ENCODE results near the gene KRT3. TPM values are rescaled to one million over a fixed set of nuclear protein-coding genes. Genes with fewer than 3 reads are reported as not detected.

The KRT3 gene
- total RNA-seq, 5 donors from 2014 or later (not counting 1 experiment from before 2014, with no cell fraction given) = not detected

GRCh38 chr12:52769354-52769753 lies 26.6 kb downstream of the KRT3 start:
- Histone ChIP-seq H3K27me3 (replicated peaks in 1 of 2; ENCODE audit: control insufficient read depth in 2 of 2, extremely low read depth in 1 of 2, insufficient read depth in 2 of 2, low read length in 1 of 2) (peaks cover 0 to 2% of the 10 kb centered on the region in 2 experiments), H3K4me1 (ENCODE audit: control insufficient read depth in 1 of 2, extremely low read depth in 1 of 2, insufficient read depth in 2 of 2, low read length in 2 of 2) (no peaks in the 10 kb centered on the region), H3K27ac (ENCODE audit: low read length) (no peak overlapping the region), H3K4me3 (ENCODE audit: control insufficient read depth in 1 of 2, extremely low read depth in 1 of 2, low read length in 1 of 2) (no peak overlapping the region), H3K9me3 (no peaks in the 10 kb centered on the region), H3K36me3 (ENCODE audit: control insufficient read depth in 2 of 2, extremely low read depth in 1 of 2, insufficient read depth in 1 of 2, low read length in 1 of 2) (no peaks in the 10 kb centered on the region)
- H3K4me3 Mint-ChIP-seq = no peak overlapping the region
- H3K9me3 Mint-ChIP-seq = no peaks in the 10 kb centered on the region
- H3K27ac Mint-ChIP-seq = no peak overlapping the region
- DNase-seq = no peak
- CTCF ChIA-PET = no interaction called here
- no peak for ATAC-seq (replicated peaks in 1 of 4)
- H3K27me3 Mint-ChIP-seq = peaks cover 0 to 4% of the 10 kb centered on the region in 2 donors
- 29% methylated on average over 1 of the region's 3 CpGs for WGBS (ENCODE audit: insufficient coverage)
- no peaks in the 10 kb centered on the region for H3K4me1 Mint-ChIP-seq
- no peaks in the 10 kb centered on the region for H3K36me3 Mint-ChIP-seq
- POLR2A ChIA-PET = no interaction called here

GRCh38 chr12:52768479-52769200 lies 27.3 kb downstream of the KRT3 start:
- POLR2A ChIA-PET = no interaction called here
- 85% methylated on average over 10 of the region's 10 CpGs for WGBS (ENCODE audit: insufficient coverage)

GRCh38 chr12:52767427-52767826 lies 28.5 kb downstream of the KRT3 start:
- H3K4me3 ChIP-seq (ENCODE audit: control insufficient read depth in 1 of 2, extremely low read depth in 1 of 2, low read length in 1 of 2) = no peak overlapping the region
- Mint-ChIP-seq H3K36me3 (no peaks in the 10 kb centered on the region), H3K27me3 (peaks cover 0 to 4% of the 10 kb centered on the region in 2 donors), H3K9me3 (no peaks in the 10 kb centered on the region), H3K27ac (no peak overlapping the region), H3K4me3 (no peak overlapping the region), H3K4me1 (no peaks in the 10 kb centered on the region)
- no peaks in the 10 kb centered on the region for H3K36me3 ChIP-seq (ENCODE audit: control insufficient read depth in 2 of 2, extremely low read depth in 1 of 2, insufficient read depth in 1 of 2, low read length in 1 of 2)
- no peak for ATAC-seq (replicated peaks in 1 of 4)
- H3K27ac ChIP-seq (ENCODE audit: low read length) = no peak overlapping the region
- no CpG with 5 or more reads among the region's 3 CpGs for WGBS (ENCODE audit: insufficient coverage)
- no peak for DNase-seq
- H3K27me3 ChIP-seq (replicated peaks in 1 of 2; ENCODE audit: control insufficient read depth in 2 of 2, extremely low read depth in 1 of 2, insufficient read depth in 2 of 2, low read length in 1 of 2) = peaks cover 0 to 2% of the 10 kb centered on the region in 2 experiments
- ChIA-PET CTCF (no interaction called here), POLR2A (no interaction called here)
- H3K4me1 ChIP-seq (ENCODE audit: control insufficient read depth in 1 of 2, extremely low read depth in 1 of 2, insufficient read depth in 2 of 2, low read length in 2 of 2) = no peaks in the 10 kb centered on the region
- no peaks in the 10 kb centered on the region for H3K9me3 ChIP-seq

More at GRCh38 chr12:52768479-52769200, 27.3 kb downstream of the KRT3 start:
- Histone ChIP-seq H3K27me3 (replicated peaks in 1 of 2; ENCODE audit: control insufficient read depth in 2 of 2, extremely low read depth in 1 of 2, insufficient read depth in 2 of 2, low read length in 1 of 2) (peaks cover 0 to 2% of the 10 kb centered on the region in 2 experiments), H3K9me3 (no peaks in the 10 kb centered on the region), H3K4me1 (ENCODE audit: control insufficient read depth in 1 of 2, extremely low read depth in 1 of 2, insufficient read depth in 2 of 2, low read length in 2 of 2) (no peaks in the 10 kb centered on the region), H3K27ac (ENCODE audit: low read length) (no peak overlapping the region), H3K4me3 (ENCODE audit: control insufficient read depth in 1 of 2, extremely low read depth in 1 of 2, low read length in 1 of 2) (no peak overlapping the region), H3K36me3 (ENCODE audit: control insufficient read depth in 2 of 2, extremely low read depth in 1 of 2, insufficient read depth in 1 of 2, low read length in 1 of 2) (no peaks in the 10 kb centered on the region)
- CTCF ChIA-PET = no interaction called here
- no peak overlapping the region for H3K27ac Mint-ChIP-seq
- DNase-seq (no peak), ATAC-seq (replicated peaks in 1 of 4) (no peak)
- H3K4me1 Mint-ChIP-seq = no peaks in the 10 kb centered on the region
- no peak overlapping the region for H3K4me3 Mint-ChIP-seq
- no peaks in the 10 kb centered on the region for H3K36me3 Mint-ChIP-seq
- peaks cover 0 to 4% of the 10 kb centered on the region in 2 donors for H3K27me3 Mint-ChIP-seq
- no peaks in the 10 kb centered on the region for H3K9me3 Mint-ChIP-seq

GRCh38 chr12:52767020-52767379 lies 28.9 kb downstream of the KRT3 start:
- Histone ChIP-seq H3K27ac (ENCODE audit: low read length) (no peak overlapping the region), H3K27me3 (replicated peaks in 1 of 2; ENCODE audit: control insufficient read depth in 2 of 2, extremely low read depth in 1 of 2, insufficient read depth in 2 of 2, low read length in 1 of 2) (peaks cover 0 to 2% of the 10 kb centered on the region in 2 experiments), H3K4me3 (ENCODE audit: control insufficient read depth in 1 of 2, extremely low read depth in 1 of 2, low read length in 1 of 2) (no peak overlapping the region), H3K9me3 (no peaks in the 10 kb centered on the region), H3K36me3 (ENCODE audit: control insufficient read depth in 2 of 2, extremely low read depth in 1 of 2, insufficient read depth in 1 of 2, low read length in 1 of 2) (no peaks in the 10 kb centered on the region), H3K4me1 (ENCODE audit: control insufficient read depth in 1 of 2, extremely low read depth in 1 of 2, insufficient read depth in 2 of 2, low read length in 2 of 2) (no peaks in the 10 kb centered on the region)
- Mint-ChIP-seq H3K4me3 (no peak overlapping the region), H3K9me3 (no peaks in the 10 kb centered on the region), H3K36me3 (no peaks in the 10 kb centered on the region), H3K27me3 (peaks cover 0 to 4% of the 10 kb centered on the region in 2 donors), H3K4me1 (no peaks in the 10 kb centered on the region), H3K27ac (no peak overlapping the region)
- no peak for ATAC-seq (replicated peaks in 1 of 4)
- CTCF ChIA-PET = no interaction called here
- DNase-seq = no peak
- WGBS (ENCODE audit: insufficient coverage) = no CpG with 5 or more reads among the region's 1 CpG
- POLR2A ChIA-PET = no interaction called here

GRCh38 chr12:52766351-52767019 lies 29.4 kb downstream of the KRT3 start:
- Mint-ChIP-seq H3K9me3 (peaks cover 0 to 2% (median 2%) of the 10 kb centered on the region in 3 donors), H3K4me3 (no peak overlapping the region), H3K27me3 (peaks cover 0 to 4% of the 10 kb centered on the region in 2 donors), H3K27ac (no peak overlapping the region), H3K4me1 (no peaks in the 10 kb centered on the region), H3K36me3 (no peaks in the 10 kb centered on the region)
- peaks cover 0 to 2% of the 10 kb centered on the region in 2 experiments for H3K27me3 ChIP-seq (replicated peaks in 1 of 2; ENCODE audit: control insufficient read depth in 2 of 2, extremely low read depth in 1 of 2, insufficient read depth in 2 of 2, low read length in 1 of 2)
- ChIA-PET POLR2A (no interaction called here), CTCF (no interaction called here)
- H3K9me3 ChIP-seq = no peaks in the 10 kb centered on the region
- ATAC-seq (replicated peaks in 1 of 4) (no peak), DNase-seq (no peak)
- no peaks in the 10 kb centered on the region for H3K36me3 ChIP-seq (ENCODE audit: control insufficient read depth in 2 of 2, extremely low read depth in 1 of 2, insufficient read depth in 1 of 2, low read length in 1 of 2)
- H3K27ac ChIP-seq (ENCODE audit: low read length) = no peak overlapping the region
- H3K4me1 ChIP-seq (ENCODE audit: control insufficient read depth in 1 of 2, extremely low read depth in 1 of 2, insufficient read depth in 2 of 2, low read length in 2 of 2) = no peaks in the 10 kb centered on the region
- 76% methylated on average over 2 of the region's 5 CpGs for WGBS (ENCODE audit: insufficient coverage)
- H3K4me3 ChIP-seq (ENCODE audit: control insufficient read depth in 1 of 2, extremely low read depth in 1 of 2, low read length in 1 of 2) = no peak overlapping the region

- no peaks in the 10 kb centered on the region for H3K4me1 ChIP-seq (ENCODE audit: control insufficient read depth in 1 of 2, extremely low read depth in 1 of 2, insufficient read depth in 2 of 2, low read length in 2 of 2)
- no peak overlapping the region for H3K4me3 ChIP-seq (ENCODE audit: control insufficient read depth in 1 of 2, extremely low read depth in 1 of 2, low read length in 1 of 2)
- Mint-ChIP-seq H3K4me3 (no peak overlapping the region), H3K4me1 (no peaks in the 10 kb centered on the region), H3K9me3 (peaks cover 0 to 8% (median 7%) of the 10 kb centered on the region in 3 donors), H3K36me3 (no peaks in the 10 kb centered on the region), H3K27me3 (no peaks in the 10 kb centered on the region), H3K27ac (no peak overlapping the region)
- H3K27me3 ChIP-seq (replicated peaks in 1 of 2; ENCODE audit: control insufficient read depth in 2 of 2, extremely low read depth in 1 of 2, insufficient read depth in 2 of 2, low read length in 1 of 2) = peaks cover 0 to under 1% of the 10 kb centered on the region in 2 experiments
- WGBS (ENCODE audit: insufficient coverage) = 40% methylated on average over 1 of the region's 1 CpG
- DNase-seq (no peak), ATAC-seq (replicated peaks in 1 of 4) (no peak)
- H3K9me3 ChIP-seq = no peaks in the 10 kb centered on the region
- ChIA-PET POLR2A (no interaction called here), CTCF (no interaction called here)
- H3K36me3 ChIP-seq (ENCODE audit: control insufficient read depth in 2 of 2, extremely low read depth in 1 of 2, insufficient read depth in 1 of 2, low read length in 1 of 2) = no peaks in the 10 kb centered on the region
- H3K27ac ChIP-seq (ENCODE audit: low read length) = no peak overlapping the region
These were observed 30.2 kb downstream of the KRT3 start for GRCh38 chr12:52765702-52766101.

All from T-cell (primary cell).